ENCODE results near the gene SYCN.

DNA sequence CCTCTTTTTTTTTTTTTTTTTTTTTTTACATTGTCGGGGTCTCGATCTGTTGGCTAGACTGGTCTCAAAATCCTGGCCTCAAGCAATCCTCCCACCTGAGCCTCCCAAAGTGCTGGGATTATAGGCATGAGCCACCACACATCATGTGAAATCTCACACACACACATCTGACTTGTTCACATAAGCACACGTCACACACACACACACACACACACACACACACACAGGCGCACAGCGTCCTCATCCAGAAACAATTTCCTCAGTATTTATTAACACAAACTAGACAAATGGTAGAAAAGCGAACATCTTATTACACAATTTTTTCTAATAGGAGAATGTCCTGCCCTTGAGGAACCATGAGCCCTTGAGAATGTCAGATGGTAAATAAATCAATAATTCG lies 5.1 kb upstream of the SYCN start:
- TF ChIP-seq EP300 (IDR thresholded peaks at IDR 0.05) = no peak
- TF ChIP-seq CTCF (IDR thresholded peaks at IDR 0.05) = no peak
- no peak for TF ChIP-seq POLR2A (IDR thresholded peaks at IDR 0.05)

Data from ovary (tissue), 3 donors.